Progenitor cell of endocrine pancreas (in vitro differentiated cells): ENCODE data around the gene STK39. TPM values are rescaled to one million over a fixed set of nuclear protein-coding genes. Genes with fewer than 3 reads are reported as not detected.

Experiments
- DNase-seq: peaks from one replicate; pipeline ENCODE4 v3.0.0; 2021; ENCODE audit warnings: low spot score; ENCODE audit not compliant: unreplicated experiment
- H3K27ac Mint-ChIP-seq: 2 replicates; pipeline ENCODE4 v1.8.0; 2021; ENCODE audit warnings: mild to moderate bottlenecking, moderate library complexity, mixed read lengths
- H3K27me3 Mint-ChIP-seq: 2 replicates; pipeline ENCODE4 v1.8.0; 2021; ENCODE audit warnings: mixed read lengths
- H3K36me3 Mint-ChIP-seq: 2 replicates; pipeline ENCODE4 v1.8.0; 2022; ENCODE audit warnings: mixed read lengths; ENCODE audit not compliant: insufficient read depth
- H3K4me1 Mint-ChIP-seq: 2 replicates; pipeline ENCODE4 v1.8.0; 2021; ENCODE audit warnings: low read depth, mixed read lengths
- H3K4me3 Mint-ChIP-seq: 2 replicates; pipeline ENCODE4 v1.8.0; 2021; ENCODE audit warnings: low read depth, mild to moderate bottlenecking, moderate library complexity, mixed read lengths
- H3K9me3 Mint-ChIP-seq: 2 replicates; pipeline ENCODE4 v1.8.0; 2021; ENCODE audit warnings: low read depth, mixed read lengths
- total RNA-seq: library from RNA; stranded (reverse); gene quantifications from 2 replicates; pipeline ENCODE4 v1.2.1, GENCODE V29; 2021
- TF ChIP-seq, protein P1 (sequence below): fragments of 200-600 bp; sonication (generic); IDR thresholded peaks from one replicate; pipeline ENCODE4 v1.5.0; 2021; ENCODE audit warnings: antibody characterized with exemption, mild to moderate bottlenecking; ENCODE audit not compliant: unreplicated experiment

The STK39 gene
- total RNA-seq, 1 donor from 2014 or later = 22.9 TPM

DNA sequence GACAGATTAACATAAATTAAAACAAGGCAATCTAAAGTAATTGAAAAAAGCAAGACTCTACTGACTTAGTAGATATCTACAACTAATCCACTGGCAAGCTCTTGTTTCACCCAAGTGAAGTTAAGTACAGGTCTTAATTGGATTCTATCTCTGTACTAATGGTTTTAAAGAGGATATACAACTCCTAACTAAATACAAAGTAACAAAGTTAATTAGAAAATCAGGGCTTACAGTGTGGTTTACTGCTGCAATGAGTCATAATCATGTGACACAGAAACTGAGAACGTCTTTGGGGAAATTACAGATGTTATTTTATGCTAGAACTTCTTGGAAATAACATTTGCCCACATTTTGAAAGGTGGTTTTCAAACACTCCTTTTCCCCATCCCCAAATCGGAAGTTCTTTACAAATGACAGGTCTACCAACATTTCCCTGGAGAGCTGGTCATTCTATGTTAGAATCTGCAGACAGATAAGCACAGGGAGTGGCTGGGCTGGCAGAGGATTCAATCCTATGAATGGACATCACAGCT, 245.3 kb downstream of the STK39 start:
- no peak for DNase-seq
- Mint-ChIP-seq H3K27ac (peak overlapping the region; percentile 29), H3K36me3 (peaks cover 22% of the 10 kb centered on the region), H3K27me3 (no peaks in the 10 kb centered on the region), H3K9me3 (peaks cover 3% of the 10 kb centered on the region), H3K4me3 (no peak overlapping the region), H3K4me1 (peaks cover 11% of the 10 kb centered on the region)
- TF ChIP-seq, protein P1, sequence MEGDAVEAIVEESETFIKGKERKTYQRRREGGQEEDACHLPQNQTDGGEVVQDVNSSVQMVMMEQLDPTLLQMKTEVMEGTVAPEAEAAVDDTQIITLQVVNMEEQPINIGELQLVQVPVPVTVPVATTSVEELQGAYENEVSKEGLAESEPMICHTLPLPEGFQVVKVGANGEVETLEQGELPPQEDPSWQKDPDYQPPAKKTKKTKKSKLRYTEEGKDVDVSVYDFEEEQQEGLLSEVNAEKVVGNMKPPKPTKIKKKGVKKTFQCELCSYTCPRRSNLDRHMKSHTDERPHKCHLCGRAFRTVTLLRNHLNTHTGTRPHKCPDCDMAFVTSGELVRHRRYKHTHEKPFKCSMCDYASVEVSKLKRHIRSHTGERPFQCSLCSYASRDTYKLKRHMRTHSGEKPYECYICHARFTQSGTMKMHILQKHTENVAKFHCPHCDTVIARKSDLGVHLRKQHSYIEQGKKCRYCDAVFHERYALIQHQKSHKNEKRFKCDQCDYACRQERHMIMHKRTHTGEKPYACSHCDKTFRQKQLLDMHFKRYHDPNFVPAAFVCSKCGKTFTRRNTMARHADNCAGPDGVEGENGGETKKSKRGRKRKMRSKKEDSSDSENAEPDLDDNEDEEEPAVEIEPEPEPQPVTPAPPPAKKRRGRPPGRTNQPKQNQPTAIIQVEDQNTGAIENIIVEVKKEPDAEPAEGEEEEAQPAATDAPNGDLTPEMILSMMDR = no peak

DNA sequence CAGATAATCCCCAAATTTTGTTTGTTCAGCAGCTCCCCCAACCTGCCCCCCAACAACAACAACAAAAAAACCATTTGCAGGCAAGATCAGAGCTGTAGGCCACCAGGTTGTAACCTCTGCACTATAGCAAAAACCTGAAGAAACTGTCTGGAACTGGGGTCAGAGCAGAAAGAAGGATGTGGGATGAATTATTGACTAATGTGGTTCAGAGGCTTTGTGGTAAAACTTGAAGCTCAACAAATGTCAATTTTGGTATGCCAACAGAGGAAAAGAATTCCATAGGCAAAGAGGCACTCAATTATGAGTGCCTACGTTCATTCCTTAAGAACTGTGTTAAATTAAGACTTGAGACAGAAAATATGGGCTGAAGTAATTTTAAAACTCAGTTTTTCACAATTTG, 255.1 kb downstream of the STK39 start:
- peaks cover 13% of the 10 kb centered on the region for H3K36me3 Mint-ChIP-seq
- TF ChIP-seq, protein P1 = no peak
- no peak overlapping the region for H3K4me3 Mint-ChIP-seq
- peaks cover 4% of the 10 kb centered on the region for H3K9me3 Mint-ChIP-seq
- no peak overlapping the region for H3K27ac Mint-ChIP-seq
- H3K27me3 Mint-ChIP-seq = no peaks in the 10 kb centered on the region
- peaks cover 7% of the 10 kb centered on the region for H3K4me1 Mint-ChIP-seq
- DNase-seq = no peak

DNA sequence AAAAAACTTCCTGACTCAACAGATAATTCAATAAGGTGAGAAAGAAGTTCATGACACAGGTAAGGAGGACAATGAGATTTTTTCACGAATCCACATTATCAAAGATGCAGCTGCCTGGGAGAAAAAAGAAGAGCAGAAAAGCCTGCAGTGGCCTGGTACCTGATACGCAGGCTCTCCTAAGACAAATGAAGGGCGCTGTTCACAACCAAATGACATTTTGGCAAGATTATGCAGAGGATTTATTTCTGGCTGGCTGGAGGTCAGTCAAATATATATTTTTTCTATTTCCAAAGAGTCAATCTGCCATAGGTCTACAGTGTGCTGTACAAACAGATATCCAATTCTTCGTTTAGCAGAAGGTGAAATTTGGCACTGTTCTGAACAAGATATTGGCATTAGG, 257.3 kb downstream of the STK39 start:
- Mint-ChIP-seq H3K36me3 (peaks cover 5% of the 10 kb centered on the region), H3K27me3 (no peaks in the 10 kb centered on the region), H3K27ac (no peak overlapping the region), H3K4me3 (no peak overlapping the region), H3K9me3 (no peaks in the 10 kb centered on the region), H3K4me1 (peaks cover 5% of the 10 kb centered on the region)
- TF ChIP-seq, protein P1 = no peak
- no peak for DNase-seq

DNA sequence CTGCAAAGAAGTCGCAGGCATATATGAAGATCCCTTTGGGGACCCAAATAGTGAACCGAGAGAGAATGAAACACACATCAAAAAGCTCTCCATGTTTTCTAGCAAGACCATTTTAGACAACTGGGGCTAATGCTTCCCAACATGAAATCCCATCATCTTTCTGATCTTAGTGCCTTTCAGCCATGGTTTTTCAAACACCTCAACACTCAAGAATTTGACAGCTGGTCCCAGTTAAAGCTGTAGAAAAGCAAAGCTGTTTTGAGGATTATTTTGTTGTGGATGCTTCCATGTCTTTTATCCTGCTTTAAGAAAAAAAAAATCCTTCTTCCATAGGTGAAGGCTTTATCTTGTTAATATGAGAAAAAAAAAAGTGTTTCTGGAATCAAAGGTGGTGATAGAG, 259.1 kb downstream of the STK39 start:
- no peak for DNase-seq
- no peak overlapping the region for H3K27ac Mint-ChIP-seq
- TF ChIP-seq, protein P1 = no peak
- H3K27me3 Mint-ChIP-seq = no peaks in the 10 kb centered on the region
- no peaks in the 10 kb centered on the region for H3K9me3 Mint-ChIP-seq
- peaks cover 5% of the 10 kb centered on the region for H3K4me1 Mint-ChIP-seq
- H3K4me3 Mint-ChIP-seq = no peak overlapping the region
- peaks cover 7% of the 10 kb centered on the region for H3K36me3 Mint-ChIP-seq

DNA sequence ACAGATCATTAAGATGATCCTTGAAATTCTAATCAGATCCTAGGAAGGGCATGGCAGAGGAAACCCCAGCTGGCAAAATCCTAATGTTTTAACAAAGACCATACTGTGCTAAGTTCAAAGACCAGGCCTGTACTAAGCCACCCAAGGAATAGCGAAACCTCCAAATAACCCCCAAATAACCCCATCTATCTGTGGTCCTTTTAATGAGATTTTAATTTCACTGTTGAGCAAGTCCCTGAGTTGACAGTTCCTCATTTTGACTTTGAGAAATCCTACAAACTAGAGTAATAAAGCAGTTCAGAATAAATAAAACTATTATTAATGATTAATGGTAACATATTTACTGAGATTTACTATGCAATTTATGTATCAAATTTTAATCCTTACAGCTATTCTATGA, 259.8 kb downstream of the STK39 start:
- TF ChIP-seq, protein P1 = no peak
- no peak overlapping the region for H3K27ac Mint-ChIP-seq
- no peaks in the 10 kb centered on the region for H3K27me3 Mint-ChIP-seq
- peaks cover 8% of the 10 kb centered on the region for H3K36me3 Mint-ChIP-seq
- no peak overlapping the region for H3K4me3 Mint-ChIP-seq
- H3K9me3 Mint-ChIP-seq = no peaks in the 10 kb centered on the region
- H3K4me1 Mint-ChIP-seq = peaks cover 5% of the 10 kb centered on the region
- DNase-seq = no peak
